GM12878 (cell line): ENCODE data around the gene OLFM2.

Experiments
- CBFB ChIP-seq: IDR thresholded peaks from 2 replicates; pipeline ENCODE4 v1.6.1; 2016; ENCODE audit warnings: antibody characterized with exemption, low read depth
- FOXK2 ChIP-seq: fragments of 450-650 bp; IDR thresholded peaks from 2 replicates; pipeline ENCODE4 v1.6.1; 2017; ENCODE audit warnings: mild to moderate bottlenecking, moderate library complexity
- HDGF ChIP-seq: fragments of 450-650 bp; IDR thresholded peaks from 2 replicates; pipeline ENCODE4 v1.6.1; 2016; ENCODE audit warnings: antibody characterized with exemption
- MXI1 ChIP-seq: fragments of 150-350 bp; IDR thresholded peaks from 2 replicates; pipeline ENCODE4 v1.6.1; 2011; ENCODE audit warnings: low read depth, mild to moderate bottlenecking, inconsistent platforms, low read length, improper control_type of control experiment
- SMC3 ChIP-seq: IDR thresholded peaks from 2 replicates; pipeline ENCODE4 v1.6.1; 2011; ENCODE audit warnings: low read length, improper control_type of control experiment, borderline replicate concordance
- SUZ12 ChIP-seq: fragments of 200-600 bp; sonication (generic); IDR thresholded peaks from one replicate; pipeline ENCODE4 v1.6.1; 2018; ENCODE audit warnings: antibody characterized with exemption, mild to moderate bottlenecking; ENCODE audit not compliant: unreplicated experiment
- TCF12 ChIP-seq: IDR thresholded peaks from 2 replicates; pipeline ENCODE4 v1.6.1; 2011; ENCODE audit warnings: low read depth, mild to moderate bottlenecking, low read length
- ZNF217 ChIP-seq: fragments of 450-650 bp; IDR thresholded peaks from 2 replicates; pipeline ENCODE4 v1.6.1; 2017; ENCODE audit warnings: antibody characterized with exemption, mild to moderate bottlenecking
- TF ChIP-seq, protein P1 (sequence below): fragments of 450-650 bp; IDR thresholded peaks from 2 replicates; pipeline ENCODE4 v1.6.1; 2016; ENCODE audit warnings: mild to moderate bottlenecking, moderate library complexity, borderline replicate concordance
- TF ChIP-seq, protein P2 (sequence below), 3 experiments: IDR thresholded peaks in 2 of 3; conservative IDR thresholded peaks in 1 of 3; 2 replicates each; pipeline ENCODE4 v1.5.1; 2011; ENCODE audit warnings: low read depth in 3 of 3, low read length in 3 of 3, mild to moderate bottlenecking in 3 of 3, control low read depth in 2 of 3, moderate library complexity in 2 of 3, inconsistent platforms in 1 of 3, mixed read lengths in 1 of 3; ENCODE audit not compliant: control insufficient read depth in 2 of 3, insufficient read depth in 1 of 3; ENCODE audit errors: extremely low read depth in 1 of 3

DNA sequence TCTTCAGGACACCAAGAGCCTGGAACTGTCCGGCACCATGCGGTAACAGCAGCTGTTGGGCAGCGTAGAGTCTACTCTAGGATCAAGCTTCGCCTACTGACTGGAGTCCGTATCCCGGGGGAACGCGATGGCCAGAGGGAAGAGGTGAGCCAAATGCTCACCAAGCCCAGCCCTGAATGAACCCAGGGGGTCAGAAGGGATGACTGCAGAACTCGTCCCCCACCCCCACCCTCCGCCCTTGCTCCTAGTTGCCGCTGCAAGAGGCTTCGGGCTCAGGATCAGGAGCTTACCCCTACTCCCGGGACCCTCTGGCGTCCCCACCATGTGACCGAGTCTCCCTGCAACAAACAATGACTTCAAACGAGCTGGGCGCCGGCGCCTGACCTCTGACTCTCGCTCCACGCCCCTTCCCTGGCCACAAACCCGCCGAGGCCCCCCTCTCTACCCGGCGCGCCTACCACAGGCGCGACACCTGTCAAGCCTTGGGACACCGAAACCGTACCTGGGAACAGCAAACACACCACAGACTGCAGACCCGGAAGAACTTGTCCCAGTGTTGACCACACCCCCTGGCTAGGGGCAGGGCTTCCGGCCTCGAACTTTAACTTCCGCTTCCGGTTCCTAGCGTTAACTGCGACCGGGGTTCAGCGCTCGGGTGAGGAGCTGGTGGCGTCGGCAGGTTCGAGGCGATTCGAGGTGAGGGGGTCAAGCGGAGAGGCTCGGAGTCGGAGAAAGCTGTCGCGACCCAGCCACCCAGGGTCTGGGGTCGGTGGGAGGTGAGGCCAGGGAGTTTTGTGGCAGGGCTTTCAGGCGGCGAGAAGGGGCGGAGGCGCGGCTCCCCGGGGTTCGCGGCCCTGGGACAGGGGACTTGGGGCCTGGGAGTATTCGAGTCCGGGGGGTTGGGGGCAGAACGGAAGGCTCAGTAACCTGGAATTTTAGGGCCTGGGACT is 108.8 kb downstream of the OLFM2 start, which contains the start of gene UBL5:
- TF ChIP-seq ZNF217 (no peak), CBFB (peak; percentile 91; the same call in 1 of the 2 replicates), SMC3 (no peak), TCF12 (peak; percentile 56; the same call in 1 of the 2 replicates), HDGF (0 out of 2 replicates have a peak, but pooled peaks have one; percentile 53), SUZ12 (no peak), FOXK2 (peak; percentile 77), MXI1 (peak; percentile 85)
- TF ChIP-seq, protein P1, sequence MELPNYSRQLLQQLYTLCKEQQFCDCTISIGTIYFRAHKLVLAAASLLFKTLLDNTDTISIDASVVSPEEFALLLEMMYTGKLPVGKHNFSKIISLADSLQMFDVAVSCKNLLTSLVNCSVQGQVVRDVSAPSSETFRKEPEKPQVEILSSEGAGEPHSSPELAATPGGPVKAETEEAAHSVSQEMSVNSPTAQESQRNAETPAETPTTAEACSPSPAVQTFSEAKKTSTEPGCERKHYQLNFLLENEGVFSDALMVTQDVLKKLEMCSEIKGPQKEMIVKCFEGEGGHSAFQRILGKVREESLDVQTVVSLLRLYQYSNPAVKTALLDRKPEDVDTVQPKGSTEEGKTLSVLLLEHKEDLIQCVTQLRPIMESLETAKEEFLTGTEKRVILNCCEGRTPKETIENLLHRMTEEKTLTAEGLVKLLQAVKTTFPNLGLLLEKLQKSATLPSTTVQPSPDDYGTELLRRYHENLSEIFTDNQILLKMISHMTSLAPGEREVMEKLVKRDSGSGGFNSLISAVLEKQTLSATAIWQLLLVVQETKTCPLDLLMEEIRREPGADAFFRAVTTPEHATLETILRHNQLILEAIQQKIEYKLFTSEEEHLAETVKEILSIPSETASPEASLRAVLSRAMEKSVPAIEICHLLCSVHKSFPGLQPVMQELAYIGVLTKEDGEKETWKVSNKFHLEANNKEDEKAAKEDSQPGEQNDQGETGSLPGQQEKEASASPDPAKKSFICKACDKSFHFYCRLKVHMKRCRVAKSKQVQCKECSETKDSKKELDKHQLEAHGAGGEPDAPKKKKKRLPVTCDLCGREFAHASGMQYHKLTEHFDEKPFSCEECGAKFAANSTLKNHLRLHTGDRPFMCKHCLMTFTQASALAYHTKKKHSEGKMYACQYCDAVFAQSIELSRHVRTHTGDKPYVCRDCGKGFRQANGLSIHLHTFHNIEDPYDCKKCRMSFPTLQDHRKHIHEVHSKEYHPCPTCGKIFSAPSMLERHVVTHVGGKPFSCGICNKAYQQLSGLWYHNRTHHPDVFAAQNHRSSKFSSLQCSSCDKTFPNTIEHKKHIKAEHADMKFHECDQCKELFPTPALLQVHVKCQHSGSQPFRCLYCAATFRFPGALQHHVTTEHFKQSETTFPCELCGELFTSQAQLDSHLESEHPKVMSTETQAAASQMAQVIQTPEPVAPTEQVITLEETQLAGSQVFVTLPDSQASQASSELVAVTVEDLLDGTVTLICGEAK = peak; percentile 98
- TF ChIP-seq, protein P2, sequence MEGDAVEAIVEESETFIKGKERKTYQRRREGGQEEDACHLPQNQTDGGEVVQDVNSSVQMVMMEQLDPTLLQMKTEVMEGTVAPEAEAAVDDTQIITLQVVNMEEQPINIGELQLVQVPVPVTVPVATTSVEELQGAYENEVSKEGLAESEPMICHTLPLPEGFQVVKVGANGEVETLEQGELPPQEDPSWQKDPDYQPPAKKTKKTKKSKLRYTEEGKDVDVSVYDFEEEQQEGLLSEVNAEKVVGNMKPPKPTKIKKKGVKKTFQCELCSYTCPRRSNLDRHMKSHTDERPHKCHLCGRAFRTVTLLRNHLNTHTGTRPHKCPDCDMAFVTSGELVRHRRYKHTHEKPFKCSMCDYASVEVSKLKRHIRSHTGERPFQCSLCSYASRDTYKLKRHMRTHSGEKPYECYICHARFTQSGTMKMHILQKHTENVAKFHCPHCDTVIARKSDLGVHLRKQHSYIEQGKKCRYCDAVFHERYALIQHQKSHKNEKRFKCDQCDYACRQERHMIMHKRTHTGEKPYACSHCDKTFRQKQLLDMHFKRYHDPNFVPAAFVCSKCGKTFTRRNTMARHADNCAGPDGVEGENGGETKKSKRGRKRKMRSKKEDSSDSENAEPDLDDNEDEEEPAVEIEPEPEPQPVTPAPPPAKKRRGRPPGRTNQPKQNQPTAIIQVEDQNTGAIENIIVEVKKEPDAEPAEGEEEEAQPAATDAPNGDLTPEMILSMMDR (IDR thresholded peaks at IDR 0.05 in 2 of 3, conservative IDR thresholded peaks at IDR 0.05 in 1 of 3; ENCODE audit: control insufficient read depth in 2 of 3, extremely low read depth in 1 of 3, insufficient read depth in 1 of 3, low read depth in 3 of 3, low read length in 3 of 3) = no peak
